ENCODE measurements around the gene ZC3H13.
A peak's percentile ranks its signal among the peaks of the same experiment; 100 is the strongest.

Gene ZC3H13

DNA sequence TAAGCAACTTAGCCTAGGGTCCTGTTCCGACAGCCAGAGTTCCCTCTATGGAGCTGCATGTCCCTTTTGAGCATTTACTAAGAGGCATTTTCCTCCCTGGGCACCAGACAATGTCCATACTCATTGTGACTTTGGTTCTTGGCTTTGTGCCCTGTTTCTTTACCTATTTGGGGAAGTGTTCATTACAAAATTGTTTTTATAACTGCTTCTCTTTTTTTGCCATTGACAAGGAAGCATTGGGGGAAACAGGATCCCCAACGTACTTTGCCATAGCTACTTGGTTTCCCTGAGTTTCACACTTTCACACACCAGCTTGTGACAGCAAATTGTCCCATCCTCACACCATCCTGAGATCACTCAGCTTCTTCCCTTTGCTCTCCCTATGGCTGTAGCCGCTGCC lies 119.9 kb downstream of the ZC3H13 start:
- no peak for DNase-seq

DNA sequence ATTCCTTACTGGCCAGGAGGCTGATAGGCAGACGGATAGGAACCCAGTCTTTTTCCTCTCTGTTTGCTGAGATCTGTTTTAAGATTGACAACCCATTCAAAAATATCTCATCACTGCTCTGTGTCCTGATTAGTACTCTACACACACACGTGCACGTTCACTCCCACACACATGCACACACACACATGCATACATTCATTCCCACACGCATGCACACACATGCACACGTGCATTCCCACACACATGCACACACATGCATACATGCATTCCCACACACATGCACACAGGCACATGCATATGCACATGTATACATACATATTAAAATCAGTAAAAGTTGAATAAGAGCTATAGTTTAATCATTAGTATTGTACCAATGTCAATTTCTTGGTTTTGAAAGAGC lies 120.4 kb downstream of the ZC3H13 start:
- DNase-seq: no peak

DNA sequence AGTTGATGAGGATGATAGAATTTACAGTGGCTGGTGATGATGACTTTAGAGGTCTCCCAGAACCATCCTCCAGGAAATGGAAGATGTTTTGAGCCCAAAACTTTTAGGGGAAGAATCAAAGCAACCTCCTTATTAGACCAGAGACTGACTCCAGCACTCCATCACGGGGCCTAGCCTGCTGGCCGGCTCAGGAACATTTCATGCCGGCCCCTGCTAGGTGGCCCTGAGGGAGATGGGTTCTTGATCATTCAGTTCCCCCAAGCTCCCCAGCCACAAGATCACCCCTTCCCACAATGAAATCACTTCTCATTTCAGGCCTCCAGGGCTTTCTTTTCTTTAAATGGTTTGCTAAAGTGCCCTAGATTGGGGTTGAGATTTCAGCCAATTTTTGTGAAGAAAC lies 121.3 kb downstream of the ZC3H13 start:
- DNase-seq: no peak

DNA sequence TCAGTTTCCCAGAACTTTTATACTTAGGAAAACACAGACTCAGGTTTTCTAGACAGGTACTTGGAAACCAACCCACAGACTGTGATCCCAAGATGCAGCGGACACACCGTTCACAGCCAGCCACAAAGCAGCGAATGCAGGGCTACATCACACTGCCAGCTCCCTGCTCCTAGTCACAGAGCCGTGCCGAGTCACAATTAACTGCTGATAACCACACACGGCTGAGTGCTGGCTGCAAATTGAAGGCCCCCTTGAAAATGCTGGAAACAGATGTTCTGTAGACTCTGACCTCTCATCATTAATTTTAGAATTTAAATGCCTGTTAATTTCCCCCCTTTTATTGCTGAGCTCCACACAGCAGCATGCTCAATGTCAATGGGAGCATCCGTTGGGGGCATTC lies 122.4 kb downstream of the ZC3H13 start:
- DNase-seq: no peak

DNA sequence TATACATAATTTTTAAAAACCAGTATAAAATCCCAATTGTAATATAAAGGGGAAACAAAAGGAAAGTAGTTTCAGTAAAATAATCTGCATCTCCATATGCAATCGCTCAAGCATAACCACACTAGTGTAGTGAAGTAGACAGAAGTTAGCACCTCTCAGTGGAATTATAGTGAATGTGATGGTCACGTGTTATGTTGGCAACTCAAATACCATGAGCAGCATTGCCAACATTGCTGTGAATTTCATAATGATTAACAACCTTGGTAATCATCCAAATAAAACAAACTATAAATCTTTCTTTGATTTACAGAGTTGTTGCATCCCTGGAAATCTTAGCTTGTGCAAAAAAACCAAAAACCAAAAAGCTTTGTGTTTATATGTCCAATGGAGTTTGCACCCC lies 123.7 kb downstream of the ZC3H13 start:
- DNase-seq: peak; percentile 38

DNA sequence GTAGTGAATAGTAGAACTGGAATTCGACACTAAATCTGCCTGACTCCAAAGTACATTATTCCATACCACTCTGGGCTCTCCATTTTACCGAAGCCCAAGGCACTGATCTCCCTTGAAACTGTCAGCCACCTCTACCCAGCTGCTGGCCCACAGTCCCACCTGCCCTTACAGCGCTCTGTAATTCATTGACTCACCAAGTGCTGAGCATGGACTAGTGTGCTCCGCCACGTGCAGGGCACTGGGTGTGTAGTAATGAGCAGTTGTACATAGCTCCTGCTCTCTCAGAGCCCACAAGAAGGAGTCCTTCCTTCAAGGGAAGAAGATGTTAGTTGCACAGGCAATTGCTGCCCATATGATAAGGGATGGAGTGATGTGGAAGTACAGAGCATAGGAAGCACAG lies 124.4 kb downstream of the ZC3H13 start:
- no peak for DNase-seq

DNA sequence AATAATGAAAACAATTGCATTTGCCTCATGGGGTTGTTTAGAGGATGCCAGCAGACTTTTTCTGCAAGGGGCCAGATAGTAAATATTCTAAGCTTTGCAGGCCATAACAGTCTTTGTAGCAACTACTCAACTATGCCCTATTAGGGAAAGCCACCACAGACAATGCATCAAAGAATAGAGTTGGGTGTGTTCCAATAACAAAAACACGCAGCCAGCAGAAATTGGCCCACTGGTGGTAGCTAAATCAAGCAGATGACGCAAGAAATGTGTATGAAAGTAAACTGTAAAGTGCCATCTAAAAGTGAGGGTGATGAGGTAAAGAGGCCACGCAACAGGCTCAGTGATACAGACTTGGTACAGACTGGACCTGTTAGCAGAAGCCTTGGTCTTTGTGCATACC lies 125.8 kb downstream of the ZC3H13 start:
- no peak for DNase-seq

DNA sequence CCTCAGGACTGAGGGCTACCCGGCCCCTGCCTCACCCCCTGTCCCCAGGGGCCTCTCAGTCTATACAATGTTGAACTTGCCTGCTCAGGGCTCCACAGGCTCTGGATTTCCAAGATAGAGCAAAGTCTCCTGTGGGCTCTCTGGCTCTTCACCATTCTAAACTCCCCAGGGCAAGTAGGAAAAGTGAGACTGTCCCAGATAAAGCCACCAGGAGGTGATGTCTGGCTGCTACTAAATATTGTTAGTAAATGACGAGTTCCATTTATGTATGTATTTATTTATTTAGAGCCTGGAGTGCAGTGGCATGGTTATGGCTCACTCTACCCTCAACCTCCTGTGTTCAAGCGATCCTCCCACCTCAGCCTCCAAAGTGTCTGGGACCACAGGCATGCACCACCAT lies 127.4 kb downstream of the ZC3H13 start:
- DNase-seq: no peak

DNA sequence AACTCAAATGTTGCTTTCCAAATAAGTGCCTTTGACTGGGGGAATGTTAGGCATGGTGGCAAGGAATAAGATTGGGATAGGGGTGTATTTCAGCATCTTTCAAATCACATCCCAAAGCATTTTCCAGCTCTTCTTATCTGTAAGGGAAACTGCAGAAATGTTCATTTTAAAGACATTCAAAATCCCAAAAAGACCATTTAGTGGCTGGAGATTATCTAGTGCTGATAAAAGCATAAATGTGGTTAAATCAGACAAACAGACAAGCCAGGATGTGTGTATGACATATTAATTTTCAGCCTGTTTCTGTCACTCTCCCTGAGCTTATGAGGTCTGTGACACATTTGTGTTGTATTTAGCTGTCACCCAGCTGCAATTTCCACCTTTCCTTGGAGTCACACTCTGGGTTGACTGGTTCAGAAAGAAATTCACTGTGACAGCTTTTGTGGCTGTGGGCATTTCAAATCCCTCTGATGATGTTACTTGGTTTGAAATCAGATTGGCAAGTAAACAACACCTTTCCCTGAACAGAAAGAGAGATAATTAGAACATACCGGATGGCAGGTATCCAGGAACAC lies 131.3 kb downstream of the ZC3H13 start:
- DNase-seq: no peak

DNA sequence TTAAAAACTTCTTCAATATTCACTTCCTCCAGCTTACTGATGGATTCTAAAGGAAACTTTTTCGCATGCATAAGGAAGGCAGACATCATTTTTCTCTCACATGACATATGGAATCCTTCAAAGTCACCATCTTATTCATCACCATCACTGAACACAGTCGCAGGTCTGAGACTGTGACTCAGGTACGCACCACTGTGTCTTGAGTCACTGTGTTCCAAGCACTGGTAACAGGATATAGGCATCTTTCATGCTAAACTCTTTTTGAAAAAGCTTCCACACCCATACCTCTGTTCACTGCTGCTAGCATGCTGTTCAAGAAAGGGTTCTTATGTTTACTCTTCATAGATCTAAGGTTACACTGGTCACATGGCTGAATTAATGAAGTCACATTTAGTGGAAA lies 133.9 kb downstream of the ZC3H13 start:
- no peak for DNase-seq

DNA sequence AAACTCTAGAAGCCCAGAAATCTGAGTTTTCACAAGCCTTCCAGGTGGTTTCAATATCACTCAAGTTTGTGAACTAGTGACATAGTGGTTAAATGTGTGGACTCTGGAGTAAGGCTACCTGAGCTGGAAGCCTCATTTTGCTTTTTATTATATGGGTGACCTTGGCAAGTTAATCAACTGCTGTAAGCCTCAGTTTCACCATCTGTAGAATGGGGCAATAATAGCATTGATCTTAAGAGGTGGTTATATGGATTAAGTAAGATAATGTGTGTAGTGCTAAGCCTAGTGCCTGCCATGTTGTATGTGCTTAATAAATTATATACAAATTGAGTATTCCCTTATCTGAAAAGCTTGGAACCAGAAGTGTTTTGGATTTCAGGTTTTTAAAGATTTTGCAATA lies 135.5 kb downstream of the ZC3H13 start:
- no peak for DNase-seq

DNA sequence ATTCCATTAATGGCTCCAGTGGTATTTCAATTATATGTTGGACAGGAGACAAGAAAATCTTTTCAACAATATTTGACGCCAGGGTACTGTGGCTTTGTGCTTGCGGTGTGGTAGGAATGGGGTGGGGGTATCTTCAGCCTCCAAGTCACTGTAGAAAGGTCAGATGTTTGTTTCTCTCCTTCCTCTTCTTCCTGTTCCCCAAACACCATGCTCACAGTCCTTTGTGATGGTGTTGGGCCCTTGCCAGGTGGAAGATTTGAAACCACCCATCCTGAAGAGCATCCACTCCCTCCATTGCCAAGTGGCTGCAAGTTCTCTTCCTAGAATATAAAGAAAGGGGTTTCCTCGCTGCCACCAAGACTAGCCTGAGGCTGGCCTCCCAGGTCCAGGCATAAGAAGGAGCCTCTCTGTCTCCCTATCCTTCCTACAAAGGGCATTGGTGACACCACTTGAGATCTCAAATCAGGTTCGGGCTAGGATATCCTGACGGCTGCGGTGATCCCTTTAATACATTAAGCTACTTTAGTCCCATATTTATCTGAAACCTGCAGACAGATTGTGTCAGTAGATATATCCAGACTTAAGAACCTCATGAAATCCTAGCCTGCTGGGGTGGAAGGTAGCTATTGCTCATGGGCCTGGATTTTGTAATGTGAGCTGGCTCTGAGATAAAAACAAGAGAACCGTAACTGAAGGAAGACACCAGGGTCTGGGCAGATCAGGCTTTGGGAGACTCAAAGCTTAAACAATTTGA lies 136.7 kb downstream of the ZC3H13 start:
- DNase-seq: no peak

DNA sequence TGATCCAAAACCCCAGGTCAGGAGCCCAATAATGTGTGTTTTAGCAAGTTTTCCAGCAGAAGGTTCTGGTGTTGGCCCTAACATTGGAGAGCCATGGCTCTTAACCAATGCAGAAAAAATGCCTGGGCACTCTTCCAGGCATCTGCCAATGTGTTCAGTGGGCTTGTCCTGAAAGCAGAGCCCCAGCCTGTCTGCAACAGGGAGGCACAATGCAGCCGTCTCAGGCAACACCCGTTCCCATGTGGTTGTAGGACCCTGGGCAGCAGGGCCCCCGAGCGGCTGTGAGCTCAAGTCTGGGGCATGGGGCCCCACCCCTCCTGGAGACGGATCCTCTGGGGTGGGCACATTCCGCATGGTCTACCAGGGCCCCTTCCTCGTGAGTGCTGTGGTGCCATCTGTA lies 142.9 kb downstream of the ZC3H13 start:
- DNase-seq: no peak

DNA sequence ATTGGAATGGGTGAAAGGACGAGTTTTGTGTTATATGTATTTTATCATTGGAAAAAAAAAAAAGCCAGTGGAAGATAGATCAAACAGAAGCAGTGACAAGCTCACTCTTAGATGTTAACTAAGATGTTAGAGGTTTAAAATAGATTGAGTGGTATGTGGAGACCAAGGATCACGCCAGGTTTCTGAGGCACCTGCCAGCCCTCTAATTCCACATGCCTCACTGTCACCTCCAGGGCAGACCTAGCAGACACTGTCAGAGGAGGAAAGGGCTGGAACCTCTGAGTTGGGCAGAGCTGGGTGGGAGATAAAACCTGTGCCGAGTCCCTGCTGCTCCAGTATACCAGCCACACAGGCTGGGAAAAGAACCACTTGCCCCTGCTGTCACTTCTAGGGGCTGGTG lies 143.5 kb downstream of the ZC3H13 start:
- no peak for DNase-seq

DNA sequence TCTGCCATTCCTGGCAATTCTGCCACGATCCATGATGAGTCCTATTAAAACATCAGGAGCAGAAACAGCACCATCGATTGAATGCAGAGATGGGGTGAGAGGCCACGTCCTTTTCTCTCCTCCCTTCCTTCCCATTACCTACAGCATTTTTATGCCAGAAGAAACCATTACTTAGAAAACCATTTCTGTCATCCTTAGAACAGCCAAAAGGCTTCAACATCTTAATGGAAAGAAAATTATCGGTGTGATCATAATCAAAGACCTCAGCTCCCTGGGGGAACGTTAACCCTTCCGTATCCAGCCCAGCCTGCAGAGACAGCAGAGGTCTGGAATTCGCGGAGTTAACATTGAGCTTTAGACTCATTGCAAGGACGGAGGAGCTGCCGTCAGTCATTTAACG lies 145.0 kb downstream of the ZC3H13 start:
- DNase-seq: no peak
